Stimulated activated CD8-positive, alpha-beta memory T cell treated with anti-CD3 and anti-CD28 coated beads, Interleukin-15, amount 100 ng/mL, for 48 hours (primary cell): ENCODE measurements around the gene NOD1.

ENCODE experiments used
- DNase-seq, 2 donors: peaks; one replicate each; pipeline ENCODE4 v3.0.0-alpha.2; 2020; ENCODE audit warnings: low read depth in 2 of 2

The NOD1 gene

GRCh38 chr7:30470771-30471170 is 7.8 kb downstream of the NOD1 start:
- DNase-seq, result no peak

- DNase-seq, result no peak
Observed at GRCh38 chr7:30470163-30470770, 8.3 kb downstream of the NOD1 start.

- DNase-seq, result no peak
Observed at GRCh38 chr7:30469303-30469702, 9.3 kb downstream of the NOD1 start.

GRCh38 chr7:30468791-30469190 is 9.8 kb downstream of the NOD1 start:
- DNase-seq, result no peak

- no peak for DNase-seq
Observed at GRCh38 chr7:30468041-30468440, 10.5 kb downstream of the NOD1 start.

GRCh38 chr7:30467271-30467670 is 11.3 kb downstream of the NOD1 start:
- DNase-seq, result no peak

- no peak for DNase-seq
Observed at GRCh38 chr7:30466266-30466665, 12.3 kb downstream of the NOD1 start.

GRCh38 chr7:30465811-30466180 is 12.8 kb downstream of the NOD1 start:
- no peak for DNase-seq

- DNase-seq, result no peak
Observed at GRCh38 chr7:30465046-30465810, 13.4 kb downstream of the NOD1 start.

- no peak for DNase-seq
Observed at GRCh38 chr7:30464231-30464671, 14.3 kb downstream of the NOD1 start.

GRCh38 chr7:30463405-30464145 is 15.0 kb downstream of the NOD1 start:
- DNase-seq, result no peak

GRCh38 chr7:30462179-30462578 is 16.4 kb downstream of the NOD1 start:
- no peak for DNase-seq

GRCh38 chr7:30460246-30460633 is 18.3 kb downstream of the NOD1 start:
- no peak for DNase-seq

GRCh38 chr7:30459591-30460245 is 18.9 kb downstream of the NOD1 start:
- no peak for DNase-seq

GRCh38 chr7:30458311-30458710 is 20.3 kb downstream of the NOD1 start:
- DNase-seq, result no peak

GRCh38 chr7:30453921-30454320 is 24.7 kb downstream of the NOD1 start:
- DNase-seq, result no peak

- DNase-seq, result no peak
Observed at GRCh38 chr7:30453016-30453415, 25.6 kb downstream of the NOD1 start.

- DNase-seq, result no peak
Observed at GRCh38 chr7:30452280-30452930, 26.2 kb downstream of the NOD1 start.

GRCh38 chr7:30451539-30452279 is 26.9 kb downstream of the NOD1 start:
- no peak for DNase-seq

- DNase-seq, result no peak
Observed at GRCh38 chr7:30450983-30451497, 27.5 kb downstream of the NOD1 start.
